Right hindlimb (tissue), 1 donor: ENCODE measurements around the gene ETFBKMT.
A peak's percentile ranks its signal among the peaks of the same experiment; 100 is the strongest.

ENCODE experiments used
- DNase-seq: peaks from one replicate; pipeline ENCODE4 v3.0.0-alpha.2; 2018

ETFBKMT gene

GRCh38 chr12:31659087-31659942, at the start of gene ETFBKMT:
Gene ETFBKMT (plus strand): TSS chr12:31659688. CDS start chr12:31661954, 2,266 bp downstream.
- peak; percentile 89 for DNase-seq

GRCh38 chr12:31612819-31613218, 46.7 kb upstream of the ETFBKMT start:
- no peak for DNase-seq

- DNase-seq = no peak
Observed at GRCh38 chr12:31618228-31619025, 41.1 kb upstream of the ETFBKMT start.

- DNase-seq = no peak
Observed at GRCh38 chr12:31620311-31620710, 39.2 kb upstream of the ETFBKMT start.

- no peak for DNase-seq
Observed at GRCh38 chr12:31622038-31622437, 37.5 kb upstream of the ETFBKMT start.

GRCh38 chr12:31626270-31626995, 33.1 kb upstream of the ETFBKMT start:
- no peak for DNase-seq

- DNase-seq = peak; percentile 44
Observed at GRCh38 chr12:31627456-31628054, 31.9 kb upstream of the ETFBKMT start.

- DNase-seq = peak; percentile 48
Observed at GRCh38 chr12:31629756-31630732, 29.4 kb upstream of the ETFBKMT start.

GRCh38 chr12:31631023-31631724, 28.3 kb upstream of the ETFBKMT start:
- no peak for DNase-seq

- no peak for DNase-seq
Observed at GRCh38 chr12:31631809-31632208, 27.7 kb upstream of the ETFBKMT start.

- no peak for DNase-seq
Observed at GRCh38 chr12:31633464-31633863, 26.0 kb upstream of the ETFBKMT start.

- no peak for DNase-seq
Observed at GRCh38 chr12:31634620-31635019, 24.9 kb upstream of the ETFBKMT start.

GRCh38 chr12:31641509-31642090, 17.9 kb upstream of the ETFBKMT start:
- DNase-seq = no peak

- no peak for DNase-seq
Observed at GRCh38 chr12:31644536-31644935, 15.0 kb upstream of the ETFBKMT start.

GRCh38 chr12:31645924-31646323, 13.6 kb upstream of the ETFBKMT start:
- no peak for DNase-seq

- DNase-seq = no peak
Observed at GRCh38 chr12:31647086-31647491, 12.4 kb upstream of the ETFBKMT start.

- no peak for DNase-seq
Observed at GRCh38 chr12:31650918-31651317, 8.6 kb upstream of the ETFBKMT start.

- DNase-seq = no peak
Observed at GRCh38 chr12:31651893-31652521, 7.5 kb upstream of the ETFBKMT start.

GRCh38 chr12:31655208-31655607, 4.3 kb upstream of the ETFBKMT start:
- no peak for DNase-seq

GRCh38 chr12:31655792-31656191, 3.7 kb upstream of the ETFBKMT start:
- DNase-seq = no peak
